Vagina (tissue), 2 donors: ENCODE data around the gene BRD7. TPM values are rescaled to one million over a fixed set of nuclear protein-coding genes. Genes with fewer than 3 reads are reported as not detected.

ENCODE experiments used
- DNase-seq, 2 donors: peaks; one replicate each; pipeline ENCODE4 v3.0.0-alpha.2; 2017; ENCODE audit errors: extremely low spot score in 2 of 2
- H3K27ac ChIP-seq: fragments of 200-600 bp; sonication (generic); one replicate; pipeline ENCODE4 v1.5.1; 2019
- H3K27me3 ChIP-seq: fragments of 200-600 bp; sonication (generic); one replicate; pipeline ENCODE4 v1.5.1; 2019
- H3K36me3 ChIP-seq, 2 donors: fragments of 200-600 bp; sonication (generic); one replicate each; pipeline ENCODE4 v1.5.1; 2017 to 2019
- H3K4me1 ChIP-seq: fragments of 200-600 bp; sonication (generic); one replicate; pipeline ENCODE4 v1.5.1; 2019
- H3K4me3 ChIP-seq, 2 donors: fragments of 200-600 bp; sonication (generic); 1 replicate in 1 of 2; 2 replicates in 1 of 2; pipeline ENCODE4 v1.5.1; 2016 to 2019
- H3K9me3 ChIP-seq: fragments of 200-600 bp; sonication (generic); one replicate; pipeline ENCODE4 v1.5.1; 2019
- POLR2A ChIP-seq, 2 donors: fragments of 450-650 bp; IDR thresholded peaks; one replicate each; pipeline ENCODE4 v1.6.1; 2017; ENCODE audit warnings: antibody characterized with exemption in 2 of 2, mild to moderate bottlenecking in 2 of 2, moderate library complexity in 2 of 2
- POLR2AphosphoS5 ChIP-seq, 2 donors: sonication (generic); formaldehyde crosslinking; IDR thresholded peaks; one replicate each; pipeline ENCODE4 v1.9.0; 2017; ENCODE audit warnings: antibody characterized with exemption in 2 of 2, mild to moderate bottlenecking in 2 of 2, low read depth in 1 of 2; ENCODE audit not compliant: insufficient read depth in 1 of 2
- intact Hi-C: fragments of 100-400 bp; cut with DNase I; formaldehyde crosslinking; loops from one replicate; pipeline ENCODE4 v1.15.1; 2023
- total RNA-seq: library from RNA; depleted of rRNA; stranded (reverse); fragments of >200 nt; gene quantifications from one replicate; pipeline ENCODE4 v1.2.3, GENCODE V29; 2016
- TF ChIP-seq, protein P1 (sequence below), 3 experiments: fragments of 450-650 bp in 2 of 3; fragments of 200-600 bp in 1 of 3; sonication (generic) in 1 of 3; IDR thresholded peaks; one replicate each; pipeline ENCODE4 v1.5.1; 2017 to 2019; ENCODE audit warnings: antibody characterized with exemption in 3 of 3, mild to moderate bottlenecking in 2 of 3, moderate library complexity in 2 of 3

The BRD7 gene
- total RNA-seq, 1 donor from 2014 or later = 49.6 TPM

DNA sequence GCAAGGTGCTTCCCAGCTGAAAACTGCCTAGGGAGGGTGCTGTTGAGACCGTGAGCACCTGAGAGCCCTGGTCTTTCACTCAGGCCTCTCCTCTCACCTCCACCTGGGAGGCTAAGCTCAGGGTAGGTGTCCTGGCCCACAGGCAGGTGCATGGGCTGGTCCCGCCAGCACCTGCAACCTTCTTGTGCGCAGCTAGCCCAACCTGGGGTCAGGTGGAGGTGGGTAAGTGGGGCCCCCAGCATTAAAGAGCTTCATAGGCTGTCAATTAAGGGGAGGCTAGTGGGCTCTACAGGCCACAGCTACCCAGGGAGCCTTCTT is 93.7 kb downstream of the BRD7 start:
- Histone ChIP-seq H3K27me3 (no peaks in the 10 kb centered on the region), H3K4me3 (no peak overlapping the region), H3K27ac (peak overlapping the region; percentile 48), H3K36me3 (no peaks in the 10 kb centered on the region), H3K4me1 (peaks cover 4% of the 10 kb centered on the region), H3K9me3 (no peaks in the 10 kb centered on the region)
- DNase-seq = no peak
- intact Hi-C loops = no loop called here
- no peak for TF ChIP-seq POLR2A (IDR thresholded peaks at IDR 0.05)
- TF ChIP-seq, protein P1, sequence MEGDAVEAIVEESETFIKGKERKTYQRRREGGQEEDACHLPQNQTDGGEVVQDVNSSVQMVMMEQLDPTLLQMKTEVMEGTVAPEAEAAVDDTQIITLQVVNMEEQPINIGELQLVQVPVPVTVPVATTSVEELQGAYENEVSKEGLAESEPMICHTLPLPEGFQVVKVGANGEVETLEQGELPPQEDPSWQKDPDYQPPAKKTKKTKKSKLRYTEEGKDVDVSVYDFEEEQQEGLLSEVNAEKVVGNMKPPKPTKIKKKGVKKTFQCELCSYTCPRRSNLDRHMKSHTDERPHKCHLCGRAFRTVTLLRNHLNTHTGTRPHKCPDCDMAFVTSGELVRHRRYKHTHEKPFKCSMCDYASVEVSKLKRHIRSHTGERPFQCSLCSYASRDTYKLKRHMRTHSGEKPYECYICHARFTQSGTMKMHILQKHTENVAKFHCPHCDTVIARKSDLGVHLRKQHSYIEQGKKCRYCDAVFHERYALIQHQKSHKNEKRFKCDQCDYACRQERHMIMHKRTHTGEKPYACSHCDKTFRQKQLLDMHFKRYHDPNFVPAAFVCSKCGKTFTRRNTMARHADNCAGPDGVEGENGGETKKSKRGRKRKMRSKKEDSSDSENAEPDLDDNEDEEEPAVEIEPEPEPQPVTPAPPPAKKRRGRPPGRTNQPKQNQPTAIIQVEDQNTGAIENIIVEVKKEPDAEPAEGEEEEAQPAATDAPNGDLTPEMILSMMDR (IDR thresholded peaks at IDR 0.05) = no peak
- TF ChIP-seq POLR2AphosphoS5 (IDR thresholded peaks at IDR 0.05; ENCODE audit: insufficient read depth in 1 of 2, low read depth in 1 of 2) = no peak

DNA sequence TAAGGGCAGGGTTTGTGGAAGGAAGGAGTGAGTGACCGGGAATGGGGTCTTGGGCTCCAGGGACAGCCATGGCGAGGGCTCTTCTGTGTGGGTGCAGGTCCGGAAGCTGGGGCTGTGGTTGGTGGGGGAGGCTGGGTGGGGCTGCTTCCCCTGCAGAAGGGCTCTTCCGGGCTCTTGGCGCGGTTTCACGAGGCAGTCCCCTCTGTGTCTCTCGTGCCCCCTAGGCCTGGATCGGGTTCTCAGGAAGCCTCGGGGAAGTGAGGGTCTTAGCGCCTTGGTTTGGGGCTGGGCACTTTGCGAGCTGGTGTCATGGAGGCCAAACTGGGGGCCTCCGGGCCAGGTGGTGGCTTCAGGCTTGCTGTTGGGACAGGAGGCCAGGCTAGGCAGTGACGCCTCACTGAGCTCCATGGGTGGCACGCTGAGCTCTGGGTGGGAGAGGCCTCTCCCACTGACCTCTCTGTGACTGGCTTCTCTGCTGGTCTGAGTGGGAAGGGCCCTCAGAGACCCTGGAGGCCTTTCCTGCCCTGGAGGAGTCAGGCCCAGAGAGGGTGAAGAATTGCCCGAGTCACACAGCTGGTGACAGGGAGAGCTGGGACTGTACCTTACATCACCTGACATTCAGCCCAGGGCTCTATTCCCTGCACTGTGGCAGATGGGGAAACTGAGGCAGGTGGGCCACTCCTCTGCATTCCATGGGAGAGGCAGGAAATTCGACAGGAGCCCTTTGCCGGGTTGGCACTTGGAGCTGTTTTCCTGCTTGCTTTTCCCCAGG is 94.3 kb downstream of the BRD7 start:
- intact Hi-C loops = no loop called here
- no peaks in the 10 kb centered on the region for H3K9me3 ChIP-seq
- no peaks in the 10 kb centered on the region for H3K27me3 ChIP-seq
- TF ChIP-seq POLR2A (IDR thresholded peaks at IDR 0.05) (no peak), POLR2AphosphoS5 (IDR thresholded peaks at IDR 0.05; ENCODE audit: insufficient read depth in 1 of 2, low read depth in 1 of 2) (no peak)
- TF ChIP-seq, protein P1 (IDR thresholded peaks at IDR 0.05) = no peak
- H3K36me3 ChIP-seq = no peaks in the 10 kb centered on the region
- H3K4me3 ChIP-seq = peak overlapping the region; percentile 3 to 24
- DNase-seq = no peak
- H3K27ac ChIP-seq = peak overlapping the region; percentile 48
- peaks cover 4% of the 10 kb centered on the region for H3K4me1 ChIP-seq

DNA sequence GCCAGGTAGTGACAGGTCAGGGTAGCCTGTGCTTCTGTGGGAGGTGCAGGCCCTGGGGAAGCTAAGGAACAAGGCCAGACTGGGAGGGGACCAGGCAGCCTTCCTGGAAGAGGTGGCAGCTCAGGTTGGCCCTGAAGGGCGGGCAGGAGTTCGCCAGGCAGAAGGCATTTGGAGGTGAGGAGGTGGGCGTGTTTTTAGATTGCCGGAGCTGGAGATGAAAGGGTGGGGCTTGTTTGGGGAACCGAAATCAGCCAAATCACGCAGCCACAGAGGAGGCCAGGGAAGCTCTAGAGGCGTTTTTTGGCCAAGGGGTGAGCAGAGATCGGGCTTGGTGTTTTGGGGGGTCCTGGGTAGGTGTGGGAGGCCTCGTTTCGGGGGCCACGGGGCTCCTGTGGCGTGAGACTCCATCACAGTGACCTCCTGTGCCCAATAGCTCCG is 94.9 kb downstream of the BRD7 start:
- H3K27ac ChIP-seq = peak overlapping the region; percentile 33
- intact Hi-C loops = no loop called here
- peak overlapping the region; percentile 3 to 24 for H3K4me3 ChIP-seq
- no peak for DNase-seq
- no peaks in the 10 kb centered on the region for H3K9me3 ChIP-seq
- no peaks in the 10 kb centered on the region for H3K36me3 ChIP-seq
- no peak for TF ChIP-seq POLR2A (IDR thresholded peaks at IDR 0.05)
- TF ChIP-seq, protein P1 (IDR thresholded peaks at IDR 0.05) = no peak
- no peak for TF ChIP-seq POLR2AphosphoS5 (IDR thresholded peaks at IDR 0.05; ENCODE audit: insufficient read depth in 1 of 2, low read depth in 1 of 2)
- H3K27me3 ChIP-seq = no peaks in the 10 kb centered on the region
- peaks cover 4% of the 10 kb centered on the region for H3K4me1 ChIP-seq

DNA sequence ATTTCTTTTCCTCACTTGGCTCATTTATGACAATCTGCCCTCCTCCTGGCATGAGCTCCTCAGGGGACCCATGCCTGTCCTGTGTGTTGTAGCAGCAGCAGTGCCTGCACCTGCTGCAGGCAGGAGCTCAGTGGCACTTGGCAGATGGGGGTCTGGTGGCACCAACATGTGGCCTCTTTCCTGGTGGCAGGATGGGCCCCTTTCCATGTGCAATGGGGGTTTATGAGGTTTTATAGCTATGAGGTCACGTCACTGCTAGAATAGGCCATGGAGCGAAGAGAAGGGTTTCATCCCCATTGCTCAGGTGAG is 95.5 kb downstream of the BRD7 start:
- Histone ChIP-seq H3K27me3 (no peaks in the 10 kb centered on the region), H3K27ac (no peak overlapping the region), H3K4me1 (peaks cover 4% of the 10 kb centered on the region), H3K36me3 (no peaks in the 10 kb centered on the region), H3K9me3 (no peaks in the 10 kb centered on the region), H3K4me3 (no peak overlapping the region)
- TF ChIP-seq POLR2A (IDR thresholded peaks at IDR 0.05) (no peak), POLR2AphosphoS5 (IDR thresholded peaks at IDR 0.05; ENCODE audit: insufficient read depth in 1 of 2, low read depth in 1 of 2) (no peak)
- TF ChIP-seq, protein P1 (IDR thresholded peaks at IDR 0.05) = no peak
- intact Hi-C loops = no loop called here
- DNase-seq = no peak

- peaks cover 4% of the 10 kb centered on the region for H3K4me1 ChIP-seq
- H3K27me3 ChIP-seq = no peaks in the 10 kb centered on the region
- H3K36me3 ChIP-seq = no peaks in the 10 kb centered on the region
- no peak overlapping the region for H3K4me3 ChIP-seq
- no peak for DNase-seq
- intact Hi-C loops = no loop called here
- no peak overlapping the region for H3K27ac ChIP-seq
- H3K9me3 ChIP-seq = no peaks in the 10 kb centered on the region
- no peak for TF ChIP-seq POLR2A (IDR thresholded peaks at IDR 0.05)
- no peak for TF ChIP-seq POLR2AphosphoS5 (IDR thresholded peaks at IDR 0.05; ENCODE audit: insufficient read depth in 1 of 2, low read depth in 1 of 2)
- TF ChIP-seq, protein P1 (IDR thresholded peaks at IDR 0.05) = no peak
Measured at GRCh38 chr16:50272687-50273381, 96.0 kb downstream of the BRD7 start.
